ENCODE data around the gene EIF2D.
"Not testable (repeated sequence)": the region's sequence is repeated elsewhere in the genome, so short reads cannot be mapped to it uniquely, and the experiment has no call there.

The EIF2D gene

DNA sequence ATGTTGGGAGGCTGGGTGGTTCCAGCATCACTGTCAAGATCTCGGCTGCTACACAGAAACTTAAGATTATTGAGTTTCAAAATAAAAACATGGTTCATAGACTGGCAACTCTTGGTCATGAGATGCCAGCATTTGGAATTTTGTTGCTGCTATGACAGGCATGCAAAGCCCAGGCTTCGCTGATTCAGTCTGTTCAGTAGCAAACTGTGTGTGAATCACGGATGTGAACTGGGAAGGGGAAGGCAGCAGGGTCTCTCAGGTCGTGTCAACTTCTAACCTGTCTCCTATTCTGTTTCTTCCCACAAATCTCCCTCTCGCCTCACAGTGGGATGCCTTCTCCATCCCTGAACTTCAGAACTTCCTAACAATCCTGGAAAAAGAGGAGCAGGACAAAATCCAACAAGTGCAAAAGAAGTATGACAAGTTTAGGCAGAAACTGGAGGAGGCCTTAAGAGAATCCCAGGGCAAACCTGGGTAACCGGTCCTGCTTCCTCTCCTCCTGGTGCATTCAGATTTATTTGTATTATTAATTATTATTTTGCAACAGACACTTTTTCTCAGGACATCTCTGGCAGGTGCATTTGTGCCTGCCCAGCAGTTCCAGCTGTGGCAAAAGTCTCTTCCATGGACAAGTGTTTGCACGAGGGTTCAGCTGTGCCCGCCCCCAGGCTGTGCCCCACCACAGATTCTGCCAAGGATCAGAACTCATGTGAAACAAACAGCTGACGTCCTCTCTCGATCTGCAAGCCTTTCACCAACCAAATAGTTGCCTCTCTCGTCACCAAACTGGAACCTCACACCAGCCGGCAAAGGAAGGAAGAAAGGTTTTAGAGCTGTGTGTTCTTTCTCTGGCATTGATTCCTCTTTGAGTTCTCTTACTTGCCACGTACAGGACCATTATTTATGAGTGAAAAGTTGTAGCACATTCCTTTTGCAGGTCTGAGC is 25.5 kb downstream of the EIF2D start:
- no peak for DNase-seq

DNA sequence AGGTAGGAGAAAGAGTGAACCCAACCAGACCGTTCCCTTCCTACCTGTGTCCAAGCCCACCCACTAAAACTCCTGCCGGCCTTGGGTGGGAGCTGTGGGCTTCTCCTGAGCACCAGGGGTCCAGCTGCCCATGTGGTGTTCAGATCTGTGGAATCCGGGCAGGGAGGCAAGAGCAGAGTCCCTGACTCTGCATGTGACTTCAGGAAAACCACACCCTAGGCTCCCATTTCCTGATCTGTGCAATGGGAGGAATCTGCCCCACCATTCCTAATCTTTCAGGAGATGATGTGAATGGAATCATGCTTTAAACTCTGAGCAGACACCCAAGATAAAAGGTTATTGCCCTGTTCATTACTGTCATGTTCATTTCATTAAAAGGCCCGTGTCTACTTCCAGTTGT is 27.6 kb downstream of the EIF2D start:
- DNase-seq: no peak

GRCh38 chr1:206583707-206584648 is 28.3 kb downstream of the EIF2D start:
- DNase-seq: peak; percentile 85

GRCh38 chr1:206582971-206583706 is 29.1 kb downstream of the EIF2D start:
- DNase-seq: peak; percentile 60

GRCh38 chr1:206582537-206582936 is 29.7 kb downstream of the EIF2D start:
- DNase-seq: no peak

GRCh38 chr1:206581571-206581981 is 30.7 kb downstream of the EIF2D start:
- peak; percentile 69 for DNase-seq

- not testable (repeated sequence) for DNase-seq
Measured at GRCh38 chr1:206581114-206581497, 31.2 kb downstream of the EIF2D start.

DNA sequence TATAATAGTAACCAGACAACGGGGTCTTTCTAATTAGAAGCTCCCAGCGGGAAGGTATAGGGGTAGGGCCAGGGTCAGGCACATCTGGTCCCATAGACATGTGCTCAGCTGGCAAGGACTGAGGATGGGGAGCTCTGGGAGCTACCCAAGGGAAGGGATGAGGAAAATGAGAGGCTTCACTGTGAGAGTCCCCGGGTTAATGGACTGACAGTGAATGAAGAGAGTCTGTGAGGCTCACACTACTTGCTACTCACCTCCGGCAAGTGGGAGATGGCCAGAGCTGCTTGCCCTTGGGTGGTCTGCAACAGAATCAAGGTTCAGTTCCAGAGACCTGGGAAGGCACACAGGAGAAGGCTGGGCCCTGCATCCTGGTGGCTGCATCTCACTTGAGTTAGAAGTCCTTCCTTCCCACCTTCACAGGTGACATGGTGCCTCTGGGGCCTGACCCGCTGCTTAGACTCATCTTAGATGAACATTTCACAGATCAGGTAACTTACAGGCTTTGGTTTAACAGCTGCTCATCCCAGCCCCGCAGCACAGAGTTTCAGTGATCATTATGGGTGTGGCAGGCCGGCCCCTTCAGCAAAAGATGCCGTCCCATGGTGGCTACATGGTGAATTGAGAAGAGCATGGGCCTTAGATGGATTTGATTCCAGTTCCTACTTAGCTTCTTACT is 31.7 kb downstream of the EIF2D start:
- no peak for DNase-seq

GRCh38 chr1:206579747-206580437 is 32.4 kb downstream of the EIF2D start:
- DNase-seq: peak; percentile 78

DNA sequence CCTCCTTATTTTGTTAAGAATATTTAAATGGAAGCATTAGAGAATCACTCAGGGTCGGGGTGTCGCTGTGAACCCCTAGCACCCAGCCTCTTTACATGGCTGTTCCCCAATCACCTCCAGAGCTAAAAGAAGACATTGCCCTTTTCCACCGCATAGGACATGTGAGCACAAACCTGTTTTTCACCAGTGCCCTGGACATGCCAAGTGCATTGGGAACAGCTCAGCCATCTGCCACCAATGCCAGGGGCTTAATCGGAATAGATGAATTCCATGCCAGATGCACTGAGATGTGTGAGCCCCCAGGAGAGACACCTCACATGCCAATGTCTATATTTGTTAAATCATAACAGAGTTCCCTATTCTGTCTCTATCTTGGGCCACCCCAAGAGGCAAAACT is 33.3 kb downstream of the EIF2D start:
- no peak for DNase-seq

DNA sequence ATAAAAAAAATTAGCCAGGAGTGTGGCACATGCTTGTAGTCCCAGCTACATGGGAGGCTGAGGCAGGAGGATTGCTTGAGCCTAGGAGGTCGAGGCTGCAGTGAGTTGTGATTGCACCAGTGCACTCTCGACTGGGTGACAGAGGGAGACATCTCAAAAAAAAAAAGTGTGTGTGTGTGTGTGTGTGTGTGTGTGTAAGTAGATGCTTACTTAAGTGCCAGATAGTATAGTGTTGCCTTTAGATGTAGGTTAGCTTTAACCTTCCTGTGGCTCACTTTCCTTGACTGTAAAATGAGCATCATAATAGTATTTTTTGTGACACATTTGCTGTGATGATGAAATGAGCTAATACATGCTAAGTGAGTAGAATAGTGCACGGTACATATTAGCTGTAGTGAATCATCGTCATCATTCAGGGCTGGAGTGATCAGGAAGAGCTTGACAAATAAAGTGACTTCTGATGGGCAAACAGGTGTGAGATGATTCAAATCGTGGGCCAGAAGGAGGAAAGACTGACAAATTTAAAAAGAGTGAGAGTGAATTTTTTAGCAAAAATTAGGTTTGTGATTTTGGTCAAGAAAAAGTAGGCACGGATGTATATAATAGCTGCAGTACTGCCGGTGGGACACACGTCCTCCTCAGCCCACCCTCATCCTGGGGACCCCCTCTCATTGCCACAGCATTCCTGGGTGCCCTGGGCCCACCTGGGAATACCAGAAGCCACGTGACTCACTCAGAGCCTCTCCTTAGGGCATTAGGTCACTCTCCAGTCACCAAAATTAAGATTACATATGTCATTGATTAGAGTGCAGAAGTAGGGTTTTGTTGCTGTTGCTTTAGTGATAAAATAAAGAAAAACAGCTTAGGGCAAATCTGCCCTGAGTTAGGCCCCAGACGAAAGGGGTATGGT is 33.9 kb downstream of the EIF2D start:
- no peak for DNase-seq

DNA sequence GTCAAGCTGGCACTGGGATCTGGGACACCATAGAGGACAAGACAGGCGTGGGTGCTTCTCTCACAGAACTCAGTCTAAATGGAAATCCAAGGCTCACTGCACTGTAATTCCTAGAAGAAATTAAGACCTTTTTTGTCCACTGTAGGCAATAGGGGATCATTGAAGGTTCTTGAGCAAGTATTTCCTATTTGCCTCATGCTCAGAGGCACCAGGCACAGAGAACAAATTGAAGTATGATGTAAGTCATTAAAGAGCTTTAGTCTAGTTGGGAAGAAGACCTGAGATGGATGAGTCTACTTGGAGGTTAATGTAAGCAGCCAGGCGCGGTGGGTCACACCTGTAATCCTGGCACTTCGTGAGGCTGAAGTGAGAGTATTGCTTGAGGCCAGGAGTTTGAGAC is 34.6 kb downstream of the EIF2D start:
- DNase-seq: no peak

GRCh38 chr1:206575894-206576737 is 36.1 kb downstream of the EIF2D start:
- DNase-seq: no peak

DNA sequence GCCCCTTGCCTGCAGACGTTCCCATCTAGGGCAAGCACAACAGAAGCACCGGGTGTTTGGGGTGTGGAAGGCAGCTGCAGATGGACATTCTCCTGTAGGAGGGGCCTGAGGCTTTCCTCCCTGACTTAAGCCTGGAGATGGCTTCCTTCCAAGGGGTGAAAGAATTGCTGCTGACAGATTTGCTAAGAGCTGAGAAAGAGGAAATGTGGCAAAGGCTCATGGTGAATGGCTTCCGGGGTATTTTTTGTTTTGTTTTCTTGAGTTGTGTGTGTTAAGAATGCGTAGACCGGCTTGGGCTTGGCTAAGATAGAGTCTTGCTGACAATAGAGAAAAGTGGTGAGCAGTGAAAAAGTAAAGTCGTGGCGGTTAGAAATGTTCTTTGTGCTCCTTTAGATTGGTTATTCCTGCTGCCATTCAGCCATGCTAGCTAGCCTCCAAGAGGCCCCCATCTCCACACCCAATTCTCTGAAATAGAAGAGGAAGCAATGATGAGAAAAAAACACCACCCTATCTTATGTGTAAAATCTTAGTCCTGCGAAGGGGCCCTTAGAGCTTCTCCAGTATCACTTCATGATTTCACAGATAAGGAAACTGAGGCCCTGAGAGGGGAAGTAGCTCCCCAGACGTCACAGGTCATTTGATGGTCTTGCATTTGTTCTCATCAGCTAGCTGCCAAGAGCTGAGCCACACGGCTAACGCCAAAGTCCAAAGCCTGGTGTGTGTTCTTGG is 36.9 kb downstream of the EIF2D start:
- DNase-seq: no peak

GRCh38 chr1:206573762-206574161 is 38.5 kb downstream of the EIF2D start:
- DNase-seq: no peak

GRCh38 chr1:206573319-206573718 is 38.9 kb downstream of the EIF2D start:
- no peak for DNase-seq

GRCh38 chr1:206572835-206573234 is 39.4 kb downstream of the EIF2D start:
- no peak for DNase-seq

DNA sequence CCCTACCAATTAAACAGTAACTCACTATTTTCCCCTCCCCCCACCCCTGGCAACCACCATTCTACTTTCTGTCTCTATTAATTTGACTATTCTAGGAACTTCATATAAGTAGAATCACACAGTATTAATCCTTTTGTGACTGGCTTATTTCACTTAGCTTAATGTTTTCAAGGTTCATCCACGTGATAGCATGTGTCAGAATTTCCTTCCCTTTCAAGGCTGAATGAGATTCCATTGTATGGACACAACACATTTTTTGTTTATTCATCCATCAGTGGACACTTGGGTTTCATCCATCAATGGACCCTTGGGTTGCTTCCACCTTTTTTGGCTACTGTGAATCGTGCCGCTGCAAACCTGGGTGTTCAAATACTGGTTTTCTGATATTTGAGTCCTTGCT is 41.7 kb downstream of the EIF2D start:
- no peak for DNase-seq

DNA sequence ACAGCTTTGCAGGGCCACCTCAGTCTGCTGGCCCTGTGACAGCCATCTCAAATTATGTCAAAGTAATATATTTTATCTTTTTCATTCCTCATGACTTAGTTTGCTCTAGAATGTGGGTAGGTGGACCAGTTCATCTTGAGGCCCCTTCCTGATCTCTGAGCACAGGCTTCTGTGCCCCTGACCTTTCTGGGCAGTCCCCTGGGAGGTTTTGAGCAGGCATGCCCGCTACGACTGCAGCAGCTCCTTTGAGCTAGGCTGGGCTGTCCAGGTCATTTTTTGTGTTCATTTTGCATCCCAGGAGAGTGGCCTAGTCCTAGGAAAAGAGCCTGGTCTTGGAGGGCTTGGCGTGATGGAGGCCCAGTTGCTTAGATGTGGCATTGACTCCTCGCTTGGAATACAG is 42.7 kb downstream of the EIF2D start:
- DNase-seq: no peak

Data from activated naive CD4-positive, alpha-beta T cell treated with anti-CD3 and anti-CD28 coated beads, Interleukin-2, amount 50 U/mL, for 16 hours (primary cell).